Thymus (tissue), 11 donors: ENCODE measurements around the gene UBE2U. TPM values are rescaled to one million over a fixed set of nuclear protein-coding genes. Genes with fewer than 3 reads are reported as not detected.
"Not testable (repeated sequence)": the region's sequence is repeated elsewhere in the genome, so short reads cannot be mapped to it uniquely, and the experiment has no call there.

Experiments
- DNase-seq, 9 donors: peaks; one replicate each; pipeline ENCODE4 v3.0.0-alpha.2; 2013; ENCODE audit warnings: low spot score in 9 of 9, low read depth in 6 of 9, missing footprints in 1 of 9
- H3K27ac ChIP-seq, 2 donors: one replicate each; pipeline ENCODE4 v1.5.1; 2013; ENCODE audit warnings: control low read depth in 1 of 2, low read depth in 1 of 2, low read length in 1 of 2, mild to moderate bottlenecking in 1 of 2, moderate library complexity in 1 of 2
- H3K27me3 ChIP-seq, 2 donors: one replicate each; pipeline ENCODE4 v1.5.1; 2013; ENCODE audit warnings: low read length in 1 of 2; ENCODE audit not compliant: control insufficient read depth in 2 of 2, insufficient read depth in 1 of 2
- H3K36me3 ChIP-seq, 2 donors: one replicate each; pipeline ENCODE4 v1.5.1; 2013; ENCODE audit warnings: low read length in 1 of 2, mild to moderate bottlenecking in 1 of 2, moderate library complexity in 1 of 2; ENCODE audit not compliant: control insufficient read depth in 2 of 2, insufficient read depth in 2 of 2
- H3K4me1 ChIP-seq, 2 donors: one replicate each; pipeline ENCODE4 v1.5.1; 2013; ENCODE audit warnings: low read length in 2 of 2; ENCODE audit not compliant: control insufficient read depth in 2 of 2, insufficient read depth in 2 of 2
- H3K4me3 ChIP-seq, 2 donors: one replicate each; pipeline ENCODE4 v1.5.1; 2013; ENCODE audit warnings: low read length in 2 of 2, control low read depth in 1 of 2, mild to moderate bottlenecking in 1 of 2
- H3K9me3 ChIP-seq, 2 donors: one replicate each; pipeline ENCODE4 v1.5.1; 2013; ENCODE audit warnings: low read length in 1 of 2, mild to moderate bottlenecking in 1 of 2; ENCODE audit not compliant: control insufficient read depth in 2 of 2, insufficient read depth in 1 of 2
- WGBS: extraction: QIAGEN DNeasy Blood & Tissue Kit; methylation state at CpG from one replicate; pipeline ENCODE4 v1.1.7; 2013; 5-methylcytosine and 5-hydroxymethylcytosine counted together
- polyA plus RNA-seq: library from polyadenylated mRNA; stranded (reverse); fragments of 200-250 nt; gene quantifications from one replicate; pipeline ENCODE4 v1.2.3, GENCODE V29; 2013
- total RNA-seq: library from RNA; stranded (reverse); fragments of 120-200 nt; gene quantifications from one replicate; pipeline ENCODE4 v1.2.4, GENCODE V29; 2013
- donor health status: healthy.

Gene UBE2U
- total and polyA plus RNA-seq, 2 donors: not detected

- H3K27me3 ChIP-seq: no peaks in the 10 kb centered on the region
- no peak for DNase-seq
- WGBS: 90% methylated on average over 3 of the region's 3 CpGs
- H3K27ac ChIP-seq: no peak overlapping the region
- no peaks in the 10 kb centered on the region for H3K9me3 ChIP-seq
- H3K4me3 ChIP-seq: no peak overlapping the region
- H3K36me3 ChIP-seq: no peaks in the 10 kb centered on the region
- H3K4me1 ChIP-seq: no peaks in the 10 kb centered on the region
These were observed 25.9 kb downstream of the UBE2U start for GRCh38 chr1:64229307-64229706.

GRCh38 chr1:64231153-64231552, 27.7 kb downstream of the UBE2U start:
- 65% methylated on average over 4 of the region's 4 CpGs for WGBS
- H3K36me3 ChIP-seq: no peaks in the 10 kb centered on the region
- H3K4me3 ChIP-seq: no peak overlapping the region
- no peak for DNase-seq
- H3K27ac ChIP-seq: no peak overlapping the region
- H3K4me1 ChIP-seq: no peaks in the 10 kb centered on the region
- no peaks in the 10 kb centered on the region for H3K9me3 ChIP-seq
- no peaks in the 10 kb centered on the region for H3K27me3 ChIP-seq

- Histone ChIP-seq H3K4me1 (no peaks in the 10 kb centered on the region), H3K27ac (no peak overlapping the region), H3K27me3 (no peaks in the 10 kb centered on the region), H3K36me3 (no peaks in the 10 kb centered on the region), H3K9me3 (no peaks in the 10 kb centered on the region), H3K4me3 (no peak overlapping the region)
- DNase-seq: no peak
These were observed 28.2 kb downstream of the UBE2U start for GRCh38 chr1:64231654-64232053.

- H3K4me1 ChIP-seq: no peaks in the 10 kb centered on the region
- no peak for DNase-seq
- no peaks in the 10 kb centered on the region for H3K9me3 ChIP-seq
- no peaks in the 10 kb centered on the region for H3K27me3 ChIP-seq
- H3K4me3 ChIP-seq: no peak overlapping the region
- no peak overlapping the region for H3K27ac ChIP-seq
- no peaks in the 10 kb centered on the region for H3K36me3 ChIP-seq
These were observed 31.3 kb downstream of the UBE2U start for GRCh38 chr1:64234714-64235113.

GRCh38 chr1:64235181-64235580, 31.8 kb downstream of the UBE2U start:
- H3K27me3 ChIP-seq: no peaks in the 10 kb centered on the region
- DNase-seq: no peak
- no peak overlapping the region for H3K4me3 ChIP-seq
- H3K9me3 ChIP-seq: no peaks in the 10 kb centered on the region
- no peaks in the 10 kb centered on the region for H3K36me3 ChIP-seq
- H3K4me1 ChIP-seq: no peaks in the 10 kb centered on the region
- H3K27ac ChIP-seq: no peak overlapping the region

GRCh38 chr1:64235910-64236309, 32.5 kb downstream of the UBE2U start:
- no peak for DNase-seq
- Histone ChIP-seq H3K27ac (no peak overlapping the region), H3K36me3 (no peaks in the 10 kb centered on the region), H3K4me1 (no peaks in the 10 kb centered on the region), H3K4me3 (no peak overlapping the region), H3K9me3 (no peaks in the 10 kb centered on the region), H3K27me3 (no peaks in the 10 kb centered on the region)
- 94% methylated on average over 1 of the region's 1 CpG for WGBS

GRCh38 chr1:64236541-64236954, 33.1 kb downstream of the UBE2U start:
- no peaks in the 10 kb centered on the region for H3K4me1 ChIP-seq
- H3K27me3 ChIP-seq: no peaks in the 10 kb centered on the region
- WGBS: 95% methylated on average over 1 of the region's 1 CpG
- DNase-seq: no peak
- H3K27ac ChIP-seq: no peak overlapping the region
- no peaks in the 10 kb centered on the region for H3K9me3 ChIP-seq
- no peak overlapping the region for H3K4me3 ChIP-seq
- H3K36me3 ChIP-seq: no peaks in the 10 kb centered on the region

GRCh38 chr1:64239519-64239918, 36.1 kb downstream of the UBE2U start:
- not testable (repeated sequence) for H3K4me1 ChIP-seq, H3K4me3 ChIP-seq, H3K27me3 ChIP-seq, DNase-seq, H3K36me3 ChIP-seq, H3K27ac ChIP-seq, H3K9me3 ChIP-seq
- WGBS: 98% methylated on average over 4 of the region's 4 CpGs

GRCh38 chr1:64240206-64240605, 36.8 kb downstream of the UBE2U start:
- Histone ChIP-seq H3K36me3 (no peaks in the 10 kb centered on the region), H3K27me3 (no peaks in the 10 kb centered on the region)
- DNase-seq: no peak

GRCh38 chr1:64241069-64241468, 37.6 kb downstream of the UBE2U start:
- Histone ChIP-seq H3K36me3 (no peaks in the 10 kb centered on the region), H3K4me3 (no peak overlapping the region), H3K27ac (no peak overlapping the region), H3K9me3 (no peaks in the 10 kb centered on the region), H3K4me1 (peaks cover 0 to 2% of the 10 kb centered on the region in 2 donors), H3K27me3 (no peaks in the 10 kb centered on the region)
- DNase-seq: no peak

More at GRCh38 chr1:64240206-64240605, 36.8 kb downstream of the UBE2U start:
- Histone ChIP-seq H3K27ac (no peak overlapping the region), H3K4me1 (no peaks in the 10 kb centered on the region), H3K4me3 (no peak overlapping the region), H3K9me3 (no peaks in the 10 kb centered on the region)
